GM19324 (cell line): ENCODE measurements around the gene LRRC59.
"Not testable (repeated sequence)": the region's sequence is repeated elsewhere in the genome, so short reads cannot be mapped to it uniquely, and the experiment has no call there.

Source experiments
- ATAC-seq: cut with Tn5 transposase; IDR thresholded peaks from one replicate; pipeline ENCODE4 v1.9.1; 2021; ENCODE audit warnings: mild to moderate bottlenecking, moderate library complexity; ENCODE audit not compliant: unreplicated experiment, low FRiP score

Gene LRRC59

GRCh38 chr17:50424996-50425681, 27.8 kb upstream of the LRRC59 start:
- ATAC-seq, result no peak

- no peak for ATAC-seq
Measured at GRCh38 chr17:50424246-50424995, 27.1 kb upstream of the LRRC59 start.

GRCh38 chr17:50423553-50424159, 26.3 kb upstream of the LRRC59 start:
- ATAC-seq, result no peak

- no peak for ATAC-seq
Measured at GRCh38 chr17:50422738-50423137, 25.4 kb upstream of the LRRC59 start.

GRCh38 chr17:50421308-50422051, 24.2 kb upstream of the LRRC59 start:
- no peak for ATAC-seq

GRCh38 chr17:50420419-50421112, 23.2 kb upstream of the LRRC59 start:
- ATAC-seq, result no peak

GRCh38 chr17:50419577-50419976, 22.3 kb upstream of the LRRC59 start:
- not testable (repeated sequence) for ATAC-seq

GRCh38 chr17:50414808-50415207, 17.5 kb upstream of the LRRC59 start:
- ATAC-seq, result no peak

GRCh38 chr17:50412188-50412732, 14.9 kb upstream of the LRRC59 start:
- no peak for ATAC-seq

- no peak for ATAC-seq
Measured at GRCh38 chr17:50407921-50408320, 10.6 kb upstream of the LRRC59 start.

- no peak for ATAC-seq
Measured at GRCh38 chr17:50406578-50406977, 9.3 kb upstream of the LRRC59 start.

- not testable (repeated sequence) for ATAC-seq
Measured at GRCh38 chr17:50405351-50405750, 8.0 kb upstream of the LRRC59 start.

GRCh38 chr17:50399591-50399990, 2.3 kb upstream of the LRRC59 start:
- ATAC-seq, result not testable (repeated sequence)

- ATAC-seq, result not testable (repeated sequence)
Measured at GRCh38 chr17:50398672-50399071, 1.3 kb upstream of the LRRC59 start.

GRCh38 chr17:50397919-50398285, 579 bp upstream of the LRRC59 start:
- no peak for ATAC-seq

GRCh38 chr17:50396261-50397110, 837 bp downstream of the LRRC59 start:
- ATAC-seq, result no peak

GRCh38 chr17:50394711-50395110, 2.6 kb downstream of the LRRC59 start:
- ATAC-seq, result no peak

- ATAC-seq, result no peak
Measured at GRCh38 chr17:50393700-50394099, 3.6 kb downstream of the LRRC59 start.

GRCh38 chr17:50392621-50393020, 4.7 kb downstream of the LRRC59 start:
- ATAC-seq, result no peak
